ENCODE data around the gene FBXO27.

DNA sequence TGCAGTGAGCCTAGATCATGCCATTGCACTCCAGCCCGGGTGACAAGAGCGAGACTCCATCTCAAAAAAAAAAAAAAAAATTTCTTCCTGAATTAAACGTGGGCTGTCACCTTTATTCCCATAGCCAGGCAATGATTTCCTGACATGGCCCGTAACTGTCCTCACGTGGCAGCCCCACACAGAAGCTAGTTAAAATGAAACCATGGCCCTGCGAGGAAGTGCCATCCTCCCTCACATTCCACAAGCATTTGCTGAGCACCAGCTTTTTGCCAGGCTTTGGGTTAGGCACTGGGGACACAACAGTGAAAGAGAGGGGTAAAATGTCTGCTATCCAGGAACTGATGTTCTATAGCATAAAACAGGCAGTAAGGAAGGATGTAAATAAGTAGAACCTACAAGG, 13.2 kb upstream of the FBXO27 start:
- no peak for TF ChIP-seq EZH2 (optimal IDR thresholded peaks at IDR 0.05; ENCODE audit: low read depth, low read length)
- TF ChIP-seq, protein P1, sequence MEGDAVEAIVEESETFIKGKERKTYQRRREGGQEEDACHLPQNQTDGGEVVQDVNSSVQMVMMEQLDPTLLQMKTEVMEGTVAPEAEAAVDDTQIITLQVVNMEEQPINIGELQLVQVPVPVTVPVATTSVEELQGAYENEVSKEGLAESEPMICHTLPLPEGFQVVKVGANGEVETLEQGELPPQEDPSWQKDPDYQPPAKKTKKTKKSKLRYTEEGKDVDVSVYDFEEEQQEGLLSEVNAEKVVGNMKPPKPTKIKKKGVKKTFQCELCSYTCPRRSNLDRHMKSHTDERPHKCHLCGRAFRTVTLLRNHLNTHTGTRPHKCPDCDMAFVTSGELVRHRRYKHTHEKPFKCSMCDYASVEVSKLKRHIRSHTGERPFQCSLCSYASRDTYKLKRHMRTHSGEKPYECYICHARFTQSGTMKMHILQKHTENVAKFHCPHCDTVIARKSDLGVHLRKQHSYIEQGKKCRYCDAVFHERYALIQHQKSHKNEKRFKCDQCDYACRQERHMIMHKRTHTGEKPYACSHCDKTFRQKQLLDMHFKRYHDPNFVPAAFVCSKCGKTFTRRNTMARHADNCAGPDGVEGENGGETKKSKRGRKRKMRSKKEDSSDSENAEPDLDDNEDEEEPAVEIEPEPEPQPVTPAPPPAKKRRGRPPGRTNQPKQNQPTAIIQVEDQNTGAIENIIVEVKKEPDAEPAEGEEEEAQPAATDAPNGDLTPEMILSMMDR (IDR thresholded peaks at IDR 0.05; ENCODE audit: low read length) = no peak

Data from MM.1S (cell line).